NCI-H1930 (cell line): ENCODE results near the gene PXN.
A peak's percentile ranks its signal among the peaks of the same experiment; 100 is the strongest.

Experiments
- DNase-seq, 2 experiments: peaks; one replicate each; lab custom pipeline; 2025; lab: John Stamatoyannopoulos, UW

Gene PXN

DNA sequence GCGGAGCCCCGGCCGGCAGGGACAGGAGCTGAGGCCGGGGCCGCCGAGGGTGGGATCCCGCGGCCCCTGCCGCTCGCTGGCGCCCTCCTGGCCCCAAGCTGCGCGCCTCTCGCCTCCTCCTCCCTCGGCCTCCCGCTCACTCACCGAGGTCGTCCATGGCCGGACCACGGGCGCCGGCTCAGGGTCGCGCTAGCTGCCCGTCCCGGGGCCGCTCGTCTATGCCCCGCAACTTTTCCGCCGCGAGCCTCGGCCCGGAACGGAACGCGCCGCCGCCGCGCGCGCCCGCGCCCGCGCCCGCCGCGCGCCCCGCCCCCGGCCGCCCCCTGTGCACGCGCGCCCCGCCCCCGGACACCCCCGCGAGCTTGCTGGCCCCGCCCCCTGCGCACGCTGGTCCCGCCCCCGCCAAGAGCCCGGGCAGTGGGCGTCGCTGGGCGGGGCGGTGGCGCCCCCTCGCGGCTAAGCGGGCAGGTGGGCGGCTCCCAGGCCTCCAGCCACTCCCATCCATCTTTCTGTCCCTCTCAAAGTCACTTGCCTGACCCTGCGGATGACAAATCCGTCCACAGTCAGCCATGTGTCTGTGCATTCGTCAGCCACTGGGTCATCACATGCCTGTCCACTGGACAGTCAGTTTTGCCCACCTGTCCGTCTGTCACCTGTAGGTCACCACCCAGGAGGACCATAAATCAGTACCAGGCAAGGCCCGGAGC is at the start of gene PXN:
PXN (minus strand) TSS at position 258 of the 707 bp plus-strand sequence; CDS start at position 157, 101 bp downstream.
- DNase-seq: peak; percentile 68 to 77

DNA sequence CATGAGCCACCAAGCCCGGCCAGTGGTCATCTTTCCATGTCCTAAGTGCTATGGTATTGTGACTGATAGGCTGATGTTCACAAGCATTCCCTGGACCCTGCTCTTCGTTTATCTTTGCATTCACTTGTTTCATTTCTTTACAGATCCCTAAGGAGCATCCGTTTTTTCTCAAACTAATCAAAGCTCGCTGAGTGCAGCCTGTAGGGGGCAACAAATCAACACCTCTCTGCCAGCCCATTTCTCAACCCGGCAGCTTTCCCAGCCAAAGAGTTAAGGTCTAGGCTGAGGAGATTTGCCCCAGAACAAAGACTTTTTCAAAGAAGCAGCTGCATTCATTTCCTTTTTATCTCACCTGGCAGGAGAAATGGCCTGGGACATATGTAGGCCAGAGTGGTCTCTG is 48.7 kb upstream of the PXN start:
- DNase-seq: no peak

DNA sequence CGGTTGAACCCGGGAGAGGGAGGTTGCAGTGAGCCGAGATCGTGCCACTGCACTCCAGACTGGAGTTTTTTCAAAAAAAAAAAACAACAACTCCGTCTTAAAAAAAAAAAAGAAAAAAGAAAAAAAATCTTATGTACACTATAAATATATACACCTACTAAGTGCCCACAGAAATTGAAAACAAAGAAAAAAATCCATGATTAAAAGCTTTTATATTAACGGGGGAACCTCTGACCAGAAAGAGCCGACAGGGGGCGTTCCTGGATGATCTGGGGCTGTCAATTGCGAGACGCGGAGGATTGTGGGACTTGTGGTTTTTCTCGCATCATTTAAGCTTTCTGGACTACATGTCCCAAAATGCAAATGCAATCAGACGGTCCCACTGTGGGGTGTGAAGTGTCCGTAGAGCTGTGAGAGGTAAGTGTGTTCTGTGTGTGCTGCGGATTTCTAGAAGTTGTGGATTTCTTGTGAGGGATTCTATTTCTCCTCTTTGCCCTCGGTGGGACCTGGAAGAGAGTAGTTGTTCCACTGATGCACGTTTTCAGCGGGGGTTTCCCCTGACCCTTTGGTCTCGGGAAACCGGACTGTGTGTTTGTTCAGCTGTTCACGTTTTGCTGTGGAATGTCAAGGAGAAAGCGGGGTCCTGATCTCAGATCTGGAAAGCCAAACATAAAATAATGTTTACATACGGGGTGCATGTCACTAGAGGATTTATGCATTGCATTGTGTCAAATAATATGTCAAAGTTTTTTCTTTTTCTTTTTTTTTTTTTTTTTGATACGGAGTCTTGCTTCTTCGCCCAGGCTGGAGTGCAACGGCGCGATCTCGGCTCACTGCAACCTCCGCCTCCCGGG is 36.7 kb upstream of the PXN start, which contains the start of gene SIRT4:
SIRT4 (plus strand) TSS at position 360 of the 854 bp plus-strand sequence. CDS start 1,241 bp downstream, outside the sequence.
- DNase-seq: peak; percentile 88 to 95

DNA sequence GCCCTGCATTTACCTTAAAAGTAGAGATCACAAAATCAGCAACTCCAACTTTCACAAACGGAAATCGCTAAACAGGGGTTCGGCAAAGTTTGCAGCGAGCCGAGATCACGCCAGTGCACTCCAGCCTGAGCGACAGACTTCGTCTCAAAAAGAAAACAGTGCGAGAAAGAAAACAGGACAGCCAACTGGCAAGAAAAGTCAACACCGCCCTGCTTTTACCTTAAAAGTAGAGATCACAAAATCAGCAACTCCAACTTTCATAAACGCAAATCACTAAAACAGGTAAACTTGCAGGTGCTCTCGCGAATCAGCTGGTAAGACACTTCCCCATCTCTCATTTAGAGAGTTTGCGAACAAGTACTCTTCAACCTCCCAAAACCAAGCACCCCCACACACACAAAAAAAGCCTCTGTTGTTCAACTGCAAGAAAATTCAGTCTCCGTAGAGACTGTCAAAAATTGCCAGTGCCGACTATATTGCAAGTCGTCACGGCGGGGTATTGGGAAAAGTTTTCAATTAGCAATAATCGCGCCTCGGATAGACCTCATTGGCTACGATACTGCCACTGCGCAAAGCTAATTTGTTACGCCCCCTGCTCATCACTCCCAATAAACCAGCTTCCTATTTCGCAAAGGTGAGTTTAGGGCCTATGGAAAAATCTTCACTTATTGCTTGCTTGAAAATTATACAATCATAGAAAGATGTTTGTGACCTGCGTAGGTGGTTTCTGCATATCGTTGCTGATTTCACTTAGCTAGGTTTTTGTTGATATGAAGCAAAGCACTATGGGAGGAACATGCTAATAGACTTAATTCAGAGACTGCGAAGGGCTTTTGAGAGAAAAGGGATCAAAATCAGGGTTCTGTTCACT is 27.4 kb upstream of the PXN start, which contains the start of gene RNU4-1:
RNU4-1 (minus strand) TSS at position 577 of the 871 bp plus-strand sequence.
- peak; percentile 67 to 86 for DNase-seq

DNA sequence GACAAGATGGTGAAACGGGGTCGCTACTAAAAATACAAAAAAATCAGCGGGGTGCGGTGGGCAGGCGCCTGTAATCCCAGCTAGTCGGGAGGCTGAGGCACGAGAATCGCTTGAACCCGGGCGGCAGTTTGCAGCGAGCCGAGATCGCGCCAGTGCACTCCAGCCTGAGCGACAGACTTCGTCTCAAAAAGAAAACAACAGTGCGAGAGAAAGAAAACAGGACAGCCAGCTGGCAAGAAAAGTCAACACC is 26.8 kb upstream of the PXN start:
- no peak for DNase-seq

DNA sequence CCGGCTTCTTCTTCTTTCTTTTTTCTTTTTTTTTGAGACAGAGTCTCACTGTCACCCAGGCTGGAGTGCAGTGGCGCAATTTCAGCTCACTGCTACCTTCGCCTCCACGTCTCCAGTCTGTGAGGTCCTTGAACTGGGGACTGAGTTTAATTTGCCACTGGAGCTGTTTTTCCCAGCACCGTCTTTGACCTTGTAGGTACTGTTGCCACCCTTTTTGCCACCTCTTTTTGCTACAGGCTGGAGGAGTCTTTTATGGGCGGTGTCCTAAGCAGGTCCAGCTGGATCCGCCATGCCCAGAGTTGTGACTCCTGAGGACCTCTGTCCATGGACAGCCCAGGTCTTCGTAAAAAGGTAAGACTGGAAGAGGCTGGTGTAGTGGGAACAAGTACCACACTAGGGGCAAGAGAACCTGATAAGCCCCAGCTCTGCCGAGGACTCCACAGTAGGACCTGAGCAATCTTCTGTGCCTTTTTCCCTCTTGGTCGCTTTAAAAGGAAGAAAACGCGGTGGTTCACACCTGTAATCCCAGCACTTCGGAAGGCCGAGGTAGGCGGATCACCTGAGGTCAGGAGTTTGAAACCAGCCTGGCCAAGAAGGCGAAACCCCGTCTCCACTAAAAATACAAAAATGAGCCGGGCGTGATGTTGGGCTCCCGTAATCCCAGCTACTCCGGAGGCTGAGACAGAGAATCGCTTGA is 25.2 kb upstream of the PXN start:
- DNase-seq: no peak

DNA sequence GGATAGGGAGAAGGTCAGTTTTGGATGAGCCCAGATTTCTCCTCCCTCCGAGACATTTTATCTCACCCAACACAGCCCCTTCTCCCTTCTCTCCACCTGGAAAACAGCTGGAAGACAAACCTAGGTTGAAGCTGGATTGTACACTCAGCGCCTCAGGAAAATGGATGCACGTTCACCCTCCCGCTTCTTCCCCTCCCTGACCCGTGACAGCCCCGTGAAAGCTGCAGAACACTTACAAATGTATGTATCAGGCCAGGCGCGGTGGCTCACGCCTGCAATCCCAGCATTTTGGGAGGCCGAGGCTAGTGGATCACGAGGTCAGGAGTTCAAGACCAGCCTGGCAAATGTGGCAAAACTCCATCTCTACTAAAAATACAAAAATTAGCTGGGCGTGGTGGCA is 22.0 kb upstream of the PXN start:
- no peak for DNase-seq

DNA sequence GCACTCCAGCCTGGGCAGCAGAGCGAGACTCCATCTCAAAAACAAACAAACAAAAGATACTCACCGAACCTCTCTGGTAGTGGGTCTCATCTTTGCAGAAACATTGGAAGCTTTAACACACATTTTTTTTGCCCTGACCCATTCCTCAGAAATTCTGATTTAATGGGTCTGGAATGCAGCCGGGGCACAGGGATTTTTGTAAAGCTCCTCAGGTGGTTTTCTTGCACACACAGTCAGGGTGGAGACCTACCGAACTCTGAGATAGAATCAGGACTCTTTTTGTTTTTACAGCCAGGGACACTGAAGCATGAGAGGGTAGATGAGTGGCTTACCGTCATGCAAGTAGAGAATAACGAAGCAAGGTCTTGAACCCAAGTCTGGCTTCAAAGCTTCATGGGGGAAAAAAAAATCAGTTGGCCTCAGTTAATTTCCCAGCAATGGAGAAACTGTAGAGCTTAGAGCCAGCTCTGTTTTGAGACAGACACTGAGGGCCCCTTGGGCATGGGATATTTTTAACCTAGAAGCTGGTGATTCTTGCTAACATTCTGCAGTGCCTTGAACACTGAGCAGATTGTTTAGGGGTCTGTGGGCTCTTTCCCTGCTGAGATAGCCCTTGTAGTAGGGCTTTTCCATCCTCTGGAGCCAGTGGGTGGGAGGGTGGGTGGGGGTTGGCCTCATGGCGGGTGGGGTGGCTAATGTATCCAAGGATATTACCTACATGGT is 21.4 kb upstream of the PXN start:
- no peak for DNase-seq

DNA sequence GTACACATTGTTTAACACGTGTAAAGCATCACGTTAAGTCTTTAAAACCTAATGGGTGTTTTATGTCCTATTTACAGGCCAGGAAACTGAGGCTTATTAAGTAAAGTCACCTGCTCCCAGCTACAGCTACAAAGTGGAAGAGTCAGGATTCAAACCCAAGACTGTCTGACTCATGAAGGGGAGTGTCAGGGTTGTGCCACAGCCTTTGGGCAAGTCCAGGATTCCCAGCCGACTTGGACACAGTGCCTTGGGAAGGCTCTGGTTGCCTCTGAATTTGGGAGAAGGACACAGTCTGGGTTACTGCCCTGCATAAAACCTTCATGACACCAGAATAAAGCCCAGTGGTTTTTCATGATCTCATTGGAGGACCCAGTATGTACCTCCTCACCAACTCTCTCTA is 18.9 kb upstream of the PXN start:
- no peak for DNase-seq

DNA sequence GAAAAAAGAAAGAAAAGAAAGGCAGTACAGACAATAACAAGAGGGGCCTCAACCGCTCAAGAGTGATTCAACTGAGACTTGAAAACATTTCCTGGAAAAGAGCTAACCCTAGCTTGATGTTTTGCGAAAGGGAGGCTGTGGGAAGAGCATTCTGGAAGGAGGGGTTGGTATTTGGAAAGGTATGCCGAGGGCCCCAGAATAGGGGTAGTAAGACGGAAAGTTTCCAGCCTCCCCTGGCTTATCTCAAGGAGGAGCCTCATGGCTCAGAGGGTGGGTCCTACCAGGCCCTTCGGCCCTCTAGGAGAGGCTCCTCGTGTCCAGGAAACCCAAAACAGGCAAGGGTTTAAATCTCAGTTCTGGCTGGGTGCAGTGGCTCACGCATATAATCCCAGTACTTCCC is 17.8 kb upstream of the PXN start:
- no peak for DNase-seq

DNA sequence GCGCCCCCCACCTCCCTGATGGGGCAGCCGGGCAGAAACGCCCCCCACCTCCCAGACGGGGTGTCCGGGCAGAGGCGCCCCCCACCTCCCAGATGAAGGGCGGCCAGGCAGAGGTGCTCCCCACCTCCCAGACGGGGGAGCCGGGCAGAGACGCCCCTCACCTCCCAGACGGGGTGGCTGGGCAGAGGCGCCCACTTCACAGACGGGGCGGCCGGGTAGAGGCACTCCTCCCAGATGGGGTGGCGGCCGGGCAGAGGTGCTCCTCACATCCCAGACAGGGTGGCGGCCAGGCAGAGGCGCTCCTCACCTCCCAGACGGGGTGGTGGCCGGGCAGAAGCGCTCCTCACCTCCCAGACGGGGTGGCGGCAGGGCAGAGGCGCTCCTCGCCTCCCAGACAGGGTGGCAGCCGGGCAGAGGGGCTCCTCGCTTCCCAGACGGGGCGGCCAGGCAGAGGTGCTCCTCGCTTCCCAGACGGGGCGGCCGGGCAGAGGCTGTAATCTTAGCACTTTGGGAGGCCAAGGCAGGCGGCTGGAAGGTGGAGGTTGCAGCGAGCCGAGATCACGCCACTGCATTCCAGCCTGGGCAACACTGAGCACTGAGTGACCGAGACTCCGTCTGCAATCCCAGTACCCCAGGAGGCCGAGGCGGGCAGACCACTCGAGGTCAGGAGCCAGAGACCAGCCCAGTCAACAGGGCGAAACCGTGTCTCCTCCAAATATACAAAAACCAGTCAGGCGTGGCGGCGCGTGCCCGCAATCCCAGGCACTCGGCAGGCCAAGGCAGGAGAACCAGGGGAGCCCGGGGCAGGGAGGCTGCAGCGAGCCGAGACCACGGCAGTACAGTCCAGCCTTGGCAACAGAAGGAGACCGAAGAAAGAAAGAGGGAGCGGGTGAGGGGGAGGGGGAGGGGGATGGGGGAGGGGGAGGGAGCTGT is 12.9 kb upstream of the PXN start:
- DNase-seq: no peak

DNA sequence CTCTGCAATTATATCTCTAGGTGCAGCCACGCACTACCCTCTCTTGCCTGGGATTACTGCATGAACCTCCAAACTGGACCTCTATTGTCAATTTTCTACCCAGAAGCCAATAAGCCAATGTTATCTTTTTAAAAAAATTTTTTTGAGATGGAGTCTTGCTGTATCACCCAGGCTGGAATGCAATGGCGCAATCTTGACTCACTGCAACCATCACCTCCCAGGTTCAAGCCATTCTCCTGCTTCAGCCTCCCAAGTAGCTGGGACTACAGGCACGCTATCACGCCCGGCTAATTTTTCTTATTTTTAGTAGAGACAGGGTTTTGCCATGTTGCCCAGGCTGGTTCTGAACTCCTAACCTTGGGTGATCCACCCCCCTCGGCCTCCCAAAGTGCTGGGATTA is 11.2 kb upstream of the PXN start:
- no peak for DNase-seq

DNA sequence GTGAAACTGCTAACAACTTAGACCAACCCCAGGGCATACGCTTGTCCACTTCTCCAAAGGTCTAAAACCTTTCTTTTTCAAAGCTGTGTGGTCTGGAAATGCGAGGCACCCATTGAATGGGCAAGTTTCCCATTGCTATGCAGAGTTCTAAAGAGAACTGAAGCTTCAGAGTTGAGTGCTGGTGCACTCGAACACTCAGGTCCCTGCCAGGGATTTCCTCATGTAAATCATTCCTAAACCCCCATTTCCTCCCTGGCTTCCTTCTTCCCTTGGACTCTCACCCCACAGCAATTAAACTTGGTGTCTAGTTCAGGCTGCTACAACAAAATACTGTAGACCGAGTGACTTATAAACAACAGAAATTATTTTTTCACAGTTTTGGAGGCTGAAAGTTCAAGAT is 2.2 kb upstream of the PXN start:
- DNase-seq: no peak

DNA sequence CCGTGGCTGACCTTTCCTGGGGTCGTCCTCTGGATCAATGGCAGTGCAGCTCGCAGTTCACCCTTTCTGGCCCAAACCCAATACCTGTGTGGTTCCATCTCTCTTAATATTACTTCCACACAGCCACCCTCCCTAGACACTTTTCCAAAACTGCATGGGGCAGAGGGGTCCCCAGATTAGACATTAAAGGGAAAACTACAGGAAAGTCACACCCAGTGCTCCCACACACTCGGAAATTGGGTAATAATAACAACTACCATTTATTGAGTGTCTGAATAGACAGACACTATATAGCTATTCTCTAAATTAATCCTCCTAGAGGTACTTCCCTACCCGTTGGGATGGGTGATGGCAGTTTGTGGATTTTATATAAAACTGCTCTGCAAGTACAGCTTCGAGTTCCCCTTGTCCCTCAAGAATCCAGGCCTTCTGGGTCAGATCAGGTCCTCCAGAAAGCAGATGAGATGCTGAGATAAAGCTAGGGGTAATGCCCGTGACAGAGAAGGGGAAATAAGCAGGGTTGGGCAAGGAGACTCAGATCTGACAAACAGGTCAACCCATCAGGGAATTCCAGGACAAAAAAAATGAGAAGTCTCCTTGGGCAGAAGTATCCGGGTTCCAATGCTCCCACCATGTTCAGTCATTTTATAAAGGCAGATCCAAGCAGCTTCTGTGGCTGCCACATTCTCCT is 795 bp upstream of the PXN start:
- DNase-seq: no peak

DNA sequence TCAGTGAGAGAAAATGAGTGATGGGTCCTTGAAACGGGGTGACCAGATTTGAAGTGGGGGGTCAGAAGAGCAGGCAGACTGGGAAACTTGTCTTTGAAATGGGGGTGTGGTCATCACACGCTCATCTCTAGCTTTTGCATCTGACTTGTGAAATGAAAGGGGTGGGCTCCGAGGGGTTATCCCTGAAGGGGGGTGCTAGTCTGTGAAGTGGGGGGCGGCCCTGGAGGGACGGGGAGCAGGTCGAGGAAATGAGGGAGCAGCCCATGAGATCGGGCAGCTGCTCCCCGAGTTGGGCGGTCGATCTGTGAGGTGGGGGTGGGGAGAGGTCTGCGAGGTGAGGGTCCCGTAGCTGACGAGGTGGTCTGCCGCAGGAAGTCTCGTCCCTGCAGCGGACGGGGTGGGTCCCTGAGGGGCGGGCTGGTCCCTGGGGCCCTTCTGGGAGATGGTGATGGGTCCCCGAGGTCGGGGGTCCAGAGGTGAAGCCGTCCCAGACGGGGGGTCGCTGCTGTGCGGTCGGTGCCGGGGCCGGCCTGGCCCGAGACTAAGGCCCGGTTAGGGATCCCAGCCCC is 542 bp downstream of the PXN start:
- no peak for DNase-seq

DNA sequence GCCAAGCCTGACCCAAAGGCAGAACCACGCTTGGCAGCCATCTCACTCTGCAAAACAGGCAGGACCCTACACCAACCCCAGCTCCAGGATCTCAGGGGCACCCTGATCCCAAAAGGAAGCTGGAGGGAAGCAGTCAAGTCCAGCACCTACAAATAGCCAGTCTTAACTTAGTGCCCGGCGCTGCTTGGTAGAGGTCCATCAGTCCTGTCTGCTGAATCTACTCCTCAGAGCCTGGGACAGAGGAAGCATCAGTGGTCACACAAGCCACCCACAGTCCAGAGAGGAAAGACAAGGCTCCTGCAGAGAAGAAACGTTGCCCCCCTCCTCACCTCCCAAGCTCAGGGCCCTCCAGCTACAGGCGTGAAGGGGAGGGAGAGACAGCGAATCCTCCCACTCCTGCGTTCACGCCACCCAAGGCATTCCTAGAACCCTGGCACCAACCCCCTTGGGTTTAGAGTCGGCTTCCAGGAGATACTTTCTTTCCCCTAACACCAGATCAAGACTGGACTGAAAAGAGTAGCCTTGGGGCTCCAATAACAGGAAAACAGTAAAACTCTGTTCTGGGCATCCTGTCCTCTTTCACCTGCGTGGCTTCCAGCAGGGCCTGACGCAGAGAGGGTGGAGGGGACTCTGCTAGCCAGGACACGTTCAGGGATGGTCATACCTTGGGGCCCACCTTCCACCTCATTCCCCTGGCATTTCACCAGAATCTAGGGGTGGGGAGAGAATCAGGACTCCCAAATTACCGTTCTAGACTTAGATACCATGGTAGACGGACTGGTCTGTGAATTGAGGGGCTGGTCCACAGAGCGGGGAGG is 1.2 kb downstream of the PXN start:
- no peak for DNase-seq

DNA sequence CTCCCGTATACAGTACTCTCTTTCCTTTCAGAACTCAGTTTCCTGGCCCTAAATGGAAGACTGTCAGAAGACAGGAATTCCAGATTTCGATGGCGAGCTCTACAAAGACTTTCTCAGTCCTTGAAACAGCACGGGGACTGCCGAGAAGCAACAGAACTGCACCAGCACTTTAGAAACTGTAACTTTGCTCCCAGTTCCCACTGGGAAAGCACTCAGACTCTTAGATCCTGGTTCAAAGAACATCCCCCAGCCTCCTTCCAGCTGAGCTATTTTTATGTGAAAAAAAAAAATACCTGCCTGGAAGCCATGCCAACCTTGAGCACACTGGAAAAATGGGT is 1.8 kb downstream of the PXN start:
- no peak for DNase-seq
